ENCODE results near the gene GIPC1.
"Not testable (repeated sequence)": the region's sequence is repeated elsewhere in the genome, so short reads cannot be mapped to it uniquely, and the experiment has no call there.

Gene GIPC1

GRCh38 chr19:14470031-14470876 lies 25.7 kb downstream of the GIPC1 start:
- no peak for DNase-seq (ENCODE audit: low read depth)

DNA sequence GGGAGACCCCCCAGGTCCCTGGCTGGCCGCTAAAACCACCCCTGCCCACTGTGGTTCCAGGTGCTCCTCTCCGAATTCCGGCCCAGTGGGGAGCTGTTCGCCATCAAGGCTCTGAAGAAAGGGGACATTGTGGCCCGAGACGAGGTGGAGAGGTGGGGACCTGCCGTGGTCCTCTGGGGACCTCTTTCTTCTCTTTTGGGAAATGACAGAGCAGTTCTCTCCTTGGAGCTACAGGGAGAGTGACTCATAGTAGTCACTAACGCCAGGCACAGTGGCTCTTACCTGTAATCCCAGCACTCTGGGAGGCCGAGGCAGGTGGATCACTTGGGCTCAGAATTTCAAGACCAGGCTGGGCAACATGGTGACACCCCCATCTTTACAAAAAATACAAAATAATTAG lies 28.1 kb downstream of the GIPC1 start:
- no peak for DNase-seq (ENCODE audit: low read depth)

DNA sequence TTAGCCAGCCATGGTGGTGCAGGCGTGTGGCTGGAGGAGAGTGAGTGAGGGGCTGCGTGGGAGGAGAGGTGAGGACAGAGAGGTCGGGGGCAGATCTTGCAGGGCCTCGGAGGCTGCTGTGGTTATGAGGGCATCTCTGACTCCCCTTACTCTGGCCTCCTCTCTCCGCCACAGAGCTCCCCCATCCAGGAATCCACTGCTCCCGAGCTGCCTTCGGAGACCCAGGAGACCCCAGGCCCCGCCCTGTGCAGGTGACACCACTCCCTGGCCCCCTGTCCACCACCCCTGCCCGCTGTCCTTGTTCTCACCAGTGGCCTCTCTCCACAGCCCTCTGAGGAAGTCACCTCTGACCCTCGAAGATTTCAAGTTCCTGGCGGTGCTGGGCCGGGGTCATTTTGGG lies 28.5 kb downstream of the GIPC1 start:
- DNase-seq (ENCODE audit: low read depth), result no peak

DNA sequence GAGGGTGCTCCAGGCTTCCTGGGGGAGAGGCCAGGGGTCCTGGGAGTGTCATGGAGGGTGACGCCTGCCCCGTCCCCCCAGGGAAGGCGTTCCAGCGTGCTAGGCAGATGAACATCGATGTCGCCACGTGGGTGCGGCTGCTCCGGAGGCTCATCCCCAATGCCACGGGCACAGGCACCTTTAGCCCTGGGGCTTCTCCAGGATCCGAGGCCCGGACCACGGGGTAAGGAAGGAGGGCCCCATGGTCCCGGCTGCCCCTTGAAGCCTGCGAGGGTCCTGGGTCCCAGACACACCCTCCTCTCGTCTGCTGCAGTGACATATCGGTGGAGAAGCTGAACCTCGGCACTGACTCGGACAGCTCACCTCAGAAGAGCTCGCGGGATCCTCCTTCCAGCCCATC lies 32.2 kb downstream of the GIPC1 start:
- no peak for DNase-seq (ENCODE audit: low read depth)

DNA sequence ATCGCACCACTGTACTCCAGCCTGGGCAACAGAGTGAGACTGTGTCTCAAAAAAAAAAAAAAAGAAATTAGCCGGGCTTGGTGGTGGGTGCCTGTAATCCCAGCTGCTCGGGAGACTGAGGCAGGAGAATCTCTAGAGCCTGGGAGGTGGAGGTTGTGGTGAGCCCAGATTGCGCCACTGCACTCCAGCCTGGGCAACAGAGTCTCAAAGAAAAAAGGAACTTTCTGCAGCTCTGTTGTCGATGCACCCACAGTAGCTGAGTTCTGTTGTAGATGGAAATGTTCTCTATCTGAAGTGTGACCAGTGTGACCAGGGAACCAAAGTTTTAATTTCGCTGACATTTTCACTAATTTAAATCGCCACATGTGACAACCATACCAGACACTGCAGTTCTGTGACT lies 33.5 kb downstream of the GIPC1 start:
- DNase-seq (ENCODE audit: low read depth), result not testable (repeated sequence)

DNA sequence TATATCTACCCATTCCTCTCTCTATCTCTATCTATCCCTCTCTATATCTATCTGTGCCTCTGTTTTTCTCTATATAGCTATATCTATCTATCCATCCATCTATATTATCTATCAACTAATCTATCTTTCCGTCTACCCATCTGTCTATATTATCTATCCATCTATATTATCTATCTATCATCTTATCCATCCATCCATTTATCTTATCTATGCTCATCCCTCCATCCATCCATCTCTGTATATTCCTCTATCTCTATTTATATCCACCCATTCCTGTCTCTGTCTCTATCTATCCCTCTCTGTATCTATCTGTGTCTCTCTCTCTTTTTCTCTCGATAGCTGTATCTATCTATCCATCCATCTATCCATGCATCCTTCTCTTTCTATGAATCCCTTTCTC lies 35.0 kb downstream of the GIPC1 start:
- DNase-seq (ENCODE audit: low read depth), result no peak

GRCh38 chr19:14459703-14460102 lies 36.2 kb downstream of the GIPC1 start:
- no peak for DNase-seq (ENCODE audit: low read depth)

- DNase-seq (ENCODE audit: low read depth), result not testable (repeated sequence)
These were observed 43.6 kb downstream of the GIPC1 start for GRCh38 chr19:14452303-14452702.

DNA sequence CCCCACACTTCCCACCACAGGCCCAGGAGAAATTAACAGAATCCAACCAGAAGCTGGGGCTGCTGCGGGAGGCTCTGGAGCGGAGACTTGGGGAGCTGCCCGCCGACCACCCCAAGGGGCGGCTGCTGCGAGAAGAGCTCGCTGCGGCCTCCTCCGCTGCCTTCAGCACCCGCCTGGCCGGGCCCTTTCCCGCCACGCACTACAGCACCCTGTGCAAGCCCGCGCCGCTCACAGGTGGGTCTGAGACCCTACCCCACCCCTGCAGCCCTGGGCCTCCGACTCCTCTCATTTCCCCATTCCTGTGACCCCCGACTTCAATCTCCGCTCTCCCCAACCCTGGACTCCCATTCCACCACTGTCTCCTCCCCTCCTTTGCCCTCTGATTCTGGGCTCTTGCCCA lies 45.1 kb downstream of the GIPC1 start:
- DNase-seq (ENCODE audit: low read depth), result no peak

- no peak for DNase-seq (ENCODE audit: low read depth)
These were observed 45.6 kb downstream of the GIPC1 start for GRCh38 chr19:14450168-14450874.

- no peak for DNase-seq (ENCODE audit: low read depth)
These were observed 46.6 kb downstream of the GIPC1 start for GRCh38 chr19:14449321-14449720.

DNA sequence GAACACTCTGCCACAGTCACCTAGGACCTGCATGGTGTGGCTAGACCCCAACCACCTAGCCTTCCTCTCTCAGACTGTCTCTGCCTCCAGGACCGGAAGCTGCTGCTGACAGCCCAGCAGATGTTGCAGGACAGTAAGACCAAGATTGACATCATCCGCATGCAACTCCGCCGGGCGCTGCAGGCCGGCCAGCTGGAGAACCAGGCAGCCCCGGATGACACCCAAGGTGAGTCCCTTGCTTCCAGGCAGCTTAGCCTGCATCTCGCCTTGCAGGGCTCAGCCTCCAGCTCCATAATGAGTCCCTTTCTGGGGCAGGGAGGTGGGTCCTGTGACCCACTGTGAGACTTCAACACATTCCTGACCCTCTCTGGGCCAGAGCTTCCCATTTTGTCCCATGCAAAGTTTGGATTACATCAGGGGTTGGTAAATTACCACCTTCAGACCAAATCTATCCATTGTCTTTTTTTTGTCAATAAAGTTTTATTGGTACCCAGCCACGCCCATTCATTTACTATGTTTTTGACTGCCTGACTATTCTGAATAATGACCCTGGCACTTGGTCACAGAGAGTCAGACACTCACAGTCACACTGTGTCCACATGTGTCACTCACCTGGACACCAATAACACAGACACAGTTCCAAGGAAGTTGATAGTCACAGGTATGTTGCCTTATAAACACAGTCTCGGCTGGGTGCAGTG lies 49.4 kb downstream of the GIPC1 start:
- no peak for DNase-seq (ENCODE audit: low read depth)

DNA sequence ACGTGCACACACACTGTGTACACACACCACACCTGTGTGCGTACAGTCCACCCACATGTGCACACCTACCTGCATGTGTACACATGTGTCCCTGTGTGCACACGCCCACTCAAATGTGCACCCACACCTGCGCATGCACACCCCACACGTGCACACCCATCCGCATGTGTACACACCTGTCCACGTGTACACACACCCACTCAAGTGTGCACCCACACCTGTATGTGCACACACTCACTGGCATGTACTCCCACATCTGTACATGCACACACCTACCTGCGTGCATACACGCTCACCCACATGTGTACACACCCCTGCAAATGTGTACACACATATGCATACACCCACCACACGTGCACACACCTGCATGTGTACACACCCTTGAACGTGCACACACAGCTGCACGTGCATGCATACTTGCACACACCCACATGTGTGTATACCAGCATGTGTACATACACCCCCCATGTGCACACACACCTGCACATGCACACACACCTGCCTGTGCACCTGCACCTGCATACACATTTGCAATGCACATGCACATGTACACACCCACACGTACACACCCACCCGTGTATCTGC lies 52.2 kb downstream of the GIPC1 start:
- no peak for DNase-seq (ENCODE audit: low read depth)

DNA sequence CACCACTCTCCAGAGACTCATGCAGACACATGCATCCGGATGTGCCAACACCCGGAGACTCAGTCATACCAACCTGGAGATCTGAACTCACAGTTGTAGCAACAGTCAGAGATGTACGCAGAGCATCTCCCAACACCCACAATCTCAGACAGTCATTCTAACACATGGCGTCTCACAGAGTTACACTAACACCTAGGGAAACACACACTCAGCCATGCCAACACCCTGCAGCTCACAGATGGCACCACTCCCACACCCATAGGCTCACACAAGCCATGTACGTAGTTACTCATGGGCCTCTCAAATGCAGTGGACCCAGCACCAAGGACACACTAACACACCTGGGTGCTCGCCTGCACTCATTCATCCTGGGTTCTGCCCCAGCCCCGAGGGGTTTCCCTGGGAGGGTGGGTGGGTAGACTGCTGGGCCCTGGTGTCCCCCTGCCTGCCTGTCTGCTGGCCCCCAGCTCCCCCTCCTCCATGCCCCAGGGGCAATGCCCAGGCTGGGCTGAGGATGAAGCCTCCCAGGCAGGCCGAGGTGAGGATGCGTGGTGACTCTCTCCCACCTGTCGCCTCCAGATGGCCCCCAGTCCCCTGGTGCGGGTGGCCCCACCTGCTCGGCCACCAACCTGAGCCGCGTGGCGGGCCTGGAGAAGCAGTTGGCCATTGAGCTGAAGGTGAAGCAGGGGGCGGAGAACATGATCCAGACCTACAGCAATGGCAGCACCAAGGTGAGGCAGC lies 52.9 kb downstream of the GIPC1 start:
- no peak for DNase-seq (ENCODE audit: low read depth)

DNA sequence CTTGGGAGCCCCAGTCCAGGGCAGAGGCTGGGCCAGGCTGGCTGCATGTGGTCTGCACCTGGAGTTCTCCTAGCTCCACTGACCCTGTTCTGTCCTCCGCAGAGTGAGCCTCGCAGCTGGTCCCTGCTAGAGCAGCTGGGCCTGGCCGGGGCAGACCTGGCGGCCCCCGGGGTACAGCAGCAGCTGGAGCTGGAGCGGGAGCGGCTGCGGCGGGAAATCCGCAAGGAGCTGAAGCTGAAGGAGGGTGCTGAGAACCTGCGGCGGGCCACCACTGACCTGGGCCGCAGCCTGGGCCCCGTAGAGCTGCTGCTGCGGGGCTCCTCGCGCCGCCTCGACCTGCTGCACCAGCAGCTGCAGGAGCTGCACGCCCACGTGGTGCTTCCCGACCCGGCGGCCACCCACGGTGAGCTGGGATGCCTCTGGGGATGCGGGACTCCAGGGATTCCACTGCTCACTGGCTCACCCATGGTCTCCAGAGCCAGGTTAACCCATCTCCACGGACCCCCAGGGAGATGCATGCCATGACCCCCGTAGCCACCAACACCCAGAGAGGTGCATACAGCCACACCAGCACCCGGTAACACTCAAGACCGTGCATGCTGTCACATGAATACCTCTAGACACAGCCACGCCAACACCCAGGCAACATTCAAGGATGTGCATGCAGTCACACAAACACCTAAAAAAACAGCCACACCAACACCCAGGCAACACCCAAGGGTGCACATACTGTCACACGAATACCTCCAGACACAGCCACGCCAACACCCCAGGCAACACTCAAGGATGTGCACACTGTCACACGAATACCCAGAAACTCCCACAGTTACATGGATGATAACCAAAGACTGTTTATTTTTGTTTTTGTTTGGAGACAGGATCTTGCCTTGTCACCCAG lies 54.6 kb downstream of the GIPC1 start:
- no peak for DNase-seq (ENCODE audit: low read depth)

- no peak for DNase-seq (ENCODE audit: low read depth)
These were observed 55.9 kb downstream of the GIPC1 start for GRCh38 chr19:14440049-14440448.

- no peak for DNase-seq (ENCODE audit: low read depth)
These were observed 56.9 kb downstream of the GIPC1 start for GRCh38 chr19:14439014-14439413.

GRCh38 chr19:14437578-14438140 lies 58.3 kb downstream of the GIPC1 start:
- no peak for DNase-seq (ENCODE audit: low read depth)

- no peak for DNase-seq (ENCODE audit: low read depth)
These were observed 60.4 kb downstream of the GIPC1 start for GRCh38 chr19:14435320-14436050.

Data from fibroblast of gingiva (primary cell).